ENCODE data around the gene C3orf22.

DNA sequence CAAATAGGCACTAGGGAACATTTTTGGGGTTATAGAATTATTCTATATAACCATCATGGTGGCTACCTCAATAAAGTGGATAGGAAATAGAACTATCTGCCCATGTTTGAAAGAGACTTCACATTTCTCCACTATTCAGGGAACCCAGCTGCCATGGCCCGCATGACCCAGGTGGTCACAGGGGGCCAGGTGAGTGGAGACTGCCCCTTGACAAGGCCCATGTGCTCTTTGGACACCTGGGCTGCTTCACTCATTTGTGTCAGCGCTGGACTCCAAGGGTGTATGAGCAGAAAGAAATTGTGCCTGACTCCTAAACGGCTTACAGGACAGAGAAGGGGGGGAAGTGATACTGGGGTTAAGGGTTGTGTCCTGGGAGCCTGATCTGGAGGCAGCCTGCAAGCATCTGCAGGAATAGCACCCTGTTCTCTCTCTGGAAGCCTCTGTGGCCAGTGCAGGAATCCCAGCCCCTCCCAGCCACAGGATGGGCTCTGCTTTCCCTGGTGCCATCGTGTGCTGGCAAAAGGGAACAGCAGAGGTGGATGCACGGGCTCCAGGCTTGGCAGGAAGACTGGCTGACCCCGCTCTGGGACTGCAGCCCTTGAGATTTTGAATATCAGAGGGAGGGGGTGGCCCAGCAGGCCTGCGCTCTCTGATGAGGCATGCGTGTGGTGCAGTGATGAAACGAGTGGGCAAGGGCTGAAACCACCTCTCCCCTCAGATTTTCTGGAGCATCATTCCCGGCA, 9.1 kb upstream of the C3orf22 start:
- TF ChIP-seq POLR2A (IDR thresholded peaks at IDR 0.05; ENCODE audit: low read depth, low read length) (no peak), TAF1 (IDR thresholded peaks at IDR 0.05; ENCODE audit: low read depth, low read length) (no peak)
